GM12878 (cell line): Measurements from ENCODE around the gene UXS1. TPM values are rescaled to one million over a fixed set of nuclear protein-coding genes. Genes with fewer than 3 reads are reported as not detected.

Experiments
- ATAC-seq: fragments of 200-7000 bp; cut with Tn5 transposase; 3 replicates; pipeline ENCODE4 v1.9.1; 2020; ENCODE audit warnings: mild to moderate bottlenecking, moderate library complexity
- BruUV-seq: library from RNA; stranded (reverse); fragments of 400-500 nt; replicated peaks from 2 replicates; lab custom pipeline; 2021; lab: Mats Ljungman, UMichigan
- CTCF ChIA-PET: fragments of 300-600 bp; sonication (Branson Sonifier 250); formaldehyde crosslinking; extraction: SDS; loops from one replicate; lab custom pipeline; 2021; ENCODE audit warnings: inconsistent platforms; lab: Yijun Ruan, JAX
- POLR2A ChIA-PET: fragments of 350-600 bp; formaldehyde crosslinking; extraction: SDS; loops from one replicate; lab custom pipeline; 2021; ENCODE audit warnings: inconsistent platforms; lab: Charles Lee
- RAD21 ChIA-PET: fragments of 300-600 bp; sonication (Branson Sonifier 250); formaldehyde crosslinking; loops from one replicate; lab custom pipeline; 2023; ENCODE audit warnings: antibody characterized with exemption; ENCODE audit not compliant: unreplicated experiment; lab: Charles Lee
- SMC1A ChIA-PET: fragments of 300-600 bp; sonication (Branson Sonifier 250); formaldehyde crosslinking; loops from one replicate; lab custom pipeline; 2023; ENCODE audit not compliant: unreplicated experiment, uncharacterized antibody; lab: Charles Lee
- DNase-seq: peaks from one replicate; pipeline ENCODE4 v3.0.0-alpha.2; 2011; ENCODE audit warnings: low read depth, low spot score
- FAIRE-seq: peaks from 3 replicates; lab custom pipeline; 2011; peaks lifted over from hg19 to GRCh38; lab: Jason Lieb, UNC
- H2AFZ ChIP-seq: 2 replicates; pipeline ENCODE4 v1.6.0; 2011; ENCODE audit warnings: low read depth, low read length, control low read depth; ENCODE audit not compliant: control insufficient read depth
- H3K27ac ChIP-seq: 2 replicates; pipeline ENCODE4 v1.5.1; 2011; ENCODE audit warnings: control low read depth; ENCODE audit not compliant: control insufficient read depth, insufficient read depth
- H3K27me3 ChIP-seq, 2 experiments: replicated peaks in 1 of 2; 2 replicates each; pipeline versions ENCODE4 v1.6.0 to v1.6.1; 2011; ENCODE audit warnings: low read length in 1 of 2; ENCODE audit not compliant: control insufficient read depth in 2 of 2, insufficient read depth in 2 of 2
- H3K36me3 ChIP-seq, 2 experiments: 2 replicates each; pipeline ENCODE4 v1.5.1; 2011; ENCODE audit warnings: low read length in 1 of 2; ENCODE audit not compliant: control insufficient read depth in 2 of 2, insufficient read depth in 2 of 2
- H3K4me1 ChIP-seq: 2 replicates; pipeline ENCODE4 v1.6.1; 2011; ENCODE audit warnings: mild to moderate bottlenecking, low read length, moderate library complexity, mixed read lengths; ENCODE audit not compliant: control insufficient read depth, insufficient read depth
- H3K4me2 ChIP-seq: 2 replicates; pipeline ENCODE4 v1.6.0; 2011; ENCODE audit warnings: control low read depth; ENCODE audit not compliant: control insufficient read depth, insufficient read depth
- H3K4me3 ChIP-seq: fragments of 200-600 bp; sonication (generic); 2 replicates; pipeline ENCODE4 v1.5.1; 2016
- H3K79me2 ChIP-seq: 2 replicates; pipeline ENCODE4 v1.6.0; 2011; ENCODE audit warnings: low read length; ENCODE audit not compliant: control insufficient read depth, insufficient read depth
- H3K9ac ChIP-seq: 2 replicates; pipeline ENCODE4 v1.8.0; 2011; ENCODE audit warnings: low read length, control low read depth, mixed read lengths; ENCODE audit not compliant: control insufficient read depth, insufficient read depth
- H3K9me3 ChIP-seq: replicated peaks from 3 replicates; pipeline ENCODE4 v1.5.1; 2011; ENCODE audit warnings: mild to moderate bottlenecking, low read length; ENCODE audit not compliant: control insufficient read depth, insufficient read depth
- H4K20me1 ChIP-seq: 2 replicates; pipeline ENCODE4 v1.6.0; 2011; ENCODE audit not compliant: control insufficient read depth, insufficient read depth
- ATF7 ChIP-seq: fragments of 450-650 bp; IDR thresholded peaks from 2 replicates; pipeline ENCODE4 v1.6.1; 2016; ENCODE audit warnings: low read depth, mild to moderate bottlenecking
- CBX5 ChIP-seq: sonication (generic); IDR thresholded peaks from 2 replicates; pipeline ENCODE4 v1.6.1; 2016; ENCODE audit warnings: low read depth, moderate library complexity, mild to moderate bottlenecking, inconsistent platforms
- CREM ChIP-seq: IDR thresholded peaks from 2 replicates; pipeline ENCODE4 v1.6.1; 2014; ENCODE audit warnings: antibody characterized with exemption, low read depth
- IKZF1 ChIP-seq: fragments of 450-650 bp; conservative IDR thresholded peaks from 2 replicates; pipeline ENCODE4 v1.6.1; 2017; ENCODE audit warnings: antibody characterized with exemption, mild to moderate bottlenecking
- SPI1 ChIP-seq: IDR thresholded peaks from 2 replicates; pipeline ENCODE4 v1.6.1; 2011; ENCODE audit warnings: low read depth, mild to moderate bottlenecking, low read length, moderate library complexity, borderline replicate concordance; ENCODE audit not compliant: insufficient read depth
- YBX1 ChIP-seq: fragments of 450-650 bp; IDR thresholded peaks from 2 replicates; pipeline ENCODE4 v1.6.1; 2016; ENCODE audit warnings: antibody characterized with exemption
- WGBS: methylation state at CpG from one replicate; pipeline ENCODE4 v1.1.6; 2016; ENCODE audit warnings: low lambda C conversion rate; ENCODE audit not compliant: insufficient replicate concordance, insufficient coverage; ENCODE audit errors: missing lambda C conversion rate; 5-methylcytosine and 5-hydroxymethylcytosine counted together
- in situ Hi-C: fragments of 300-500 bp; cut with MboI; formaldehyde crosslinking; loops from 9 replicates; pipeline ENCODE4 v1.14.3; 2018; ENCODE audit warnings: mixed read lengths
- intact Hi-C: fragments of 100-400 bp; cut with micrococcal nuclease; formaldehyde crosslinking; loops from one replicate; pipeline ENCODE4 v1.14.2; 2022; ENCODE audit not compliant: unreplicated experiment
- polyA plus RNA-seq, 11 experiments: library from polyadenylated mRNA; depleted of rRNA in 4 of 11; unstranded in 6 of 11; stranded (reverse) in 5 of 11; fragments of >200 nt; fragmentation: Nextera tagmentation in 4 of 11; fragmentation: Illumina TruSeq in 1 of 11; extraction: Ambion mirVana in 4 of 11; extraction: Trizol in 1 of 11; gene quantifications; 1 replicate in 1 of 11; 2 replicates in 10 of 11; pipeline versions ENCODE4 v1.2.1 to v1.2.3, GENCODE V29; 2011 to 2016; ENCODE audit warnings: inconsistent platforms in 2 of 11, missing spikeins in 2 of 11, low read depth in 1 of 11
- total RNA-seq, 4 experiments: library from RNA; depleted of rRNA in 3 of 4; stranded (reverse); fragments of >200 nt in 3 of 4; fragmentation: Illumina TruSeq in 1 of 4; extraction: Trizol in 1 of 4; gene quantifications; 2 replicates each; pipeline versions ENCODE4 v1.2.1 to v1.2.3, GENCODE V29; 2013 to 2021
- TF ChIP-seq, protein P1 (sequence below): fragments of 450-650 bp; formaldehyde crosslinking; IDR thresholded peaks from 2 replicates; pipeline ENCODE4 v1.4.0; 2022; ENCODE audit warnings: mild to moderate bottlenecking, moderate library complexity

UXS1 gene
- total and polyA plus RNA-seq, 10 of the 15 experiments (the other 5 are each of a cell fraction or from before 2014, with no cell fraction given): 6.0 to 25.4 (median 24.0) TPM

DNA sequence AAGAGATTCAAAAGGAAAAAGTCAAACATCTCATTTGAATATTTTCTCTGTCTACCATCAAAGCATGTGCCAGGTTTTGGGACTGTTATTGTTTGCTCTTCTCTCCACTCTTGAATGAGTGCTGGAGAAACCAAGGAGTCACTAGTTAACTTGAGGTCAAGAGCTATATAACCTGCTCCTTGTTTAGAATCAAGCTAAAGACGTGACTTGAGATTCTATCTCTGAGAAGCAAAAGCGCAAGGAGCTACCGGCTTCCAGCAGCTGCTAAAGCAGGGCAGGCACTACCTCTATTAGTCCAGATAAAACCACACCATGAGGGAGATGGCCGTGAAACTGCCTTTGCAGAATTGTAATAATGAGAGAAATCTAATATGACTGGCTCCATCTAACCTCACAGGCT, 36.0 kb downstream of the UXS1 start:
- ATAC-seq (no peak), DNase-seq (no peak)
- 86% methylated on average over 4 of the region's 4 CpGs for WGBS
- CTCF ChIA-PET: no interaction called here
- Histone ChIP-seq H3K27ac (no peak overlapping the region), H3K9me3 (peaks cover 6% of the 10 kb centered on the region; the same call in 2 of the 3 replicates), H3K4me3 (no peak overlapping the region), H3K79me2 (no peaks in the 10 kb centered on the region), H4K20me1 (no peaks in the 10 kb centered on the region), H2AFZ (no peak overlapping the region)
- POLR2A ChIA-PET: no interaction called here
- in situ Hi-C loops: no loop called here
- TF ChIP-seq CBX5 (no peak), YBX1 (no peak), ATF7 (no peak), CREM (no peak), IKZF1 (no peak), SPI1 (no peak)
- TF ChIP-seq, protein P1, sequence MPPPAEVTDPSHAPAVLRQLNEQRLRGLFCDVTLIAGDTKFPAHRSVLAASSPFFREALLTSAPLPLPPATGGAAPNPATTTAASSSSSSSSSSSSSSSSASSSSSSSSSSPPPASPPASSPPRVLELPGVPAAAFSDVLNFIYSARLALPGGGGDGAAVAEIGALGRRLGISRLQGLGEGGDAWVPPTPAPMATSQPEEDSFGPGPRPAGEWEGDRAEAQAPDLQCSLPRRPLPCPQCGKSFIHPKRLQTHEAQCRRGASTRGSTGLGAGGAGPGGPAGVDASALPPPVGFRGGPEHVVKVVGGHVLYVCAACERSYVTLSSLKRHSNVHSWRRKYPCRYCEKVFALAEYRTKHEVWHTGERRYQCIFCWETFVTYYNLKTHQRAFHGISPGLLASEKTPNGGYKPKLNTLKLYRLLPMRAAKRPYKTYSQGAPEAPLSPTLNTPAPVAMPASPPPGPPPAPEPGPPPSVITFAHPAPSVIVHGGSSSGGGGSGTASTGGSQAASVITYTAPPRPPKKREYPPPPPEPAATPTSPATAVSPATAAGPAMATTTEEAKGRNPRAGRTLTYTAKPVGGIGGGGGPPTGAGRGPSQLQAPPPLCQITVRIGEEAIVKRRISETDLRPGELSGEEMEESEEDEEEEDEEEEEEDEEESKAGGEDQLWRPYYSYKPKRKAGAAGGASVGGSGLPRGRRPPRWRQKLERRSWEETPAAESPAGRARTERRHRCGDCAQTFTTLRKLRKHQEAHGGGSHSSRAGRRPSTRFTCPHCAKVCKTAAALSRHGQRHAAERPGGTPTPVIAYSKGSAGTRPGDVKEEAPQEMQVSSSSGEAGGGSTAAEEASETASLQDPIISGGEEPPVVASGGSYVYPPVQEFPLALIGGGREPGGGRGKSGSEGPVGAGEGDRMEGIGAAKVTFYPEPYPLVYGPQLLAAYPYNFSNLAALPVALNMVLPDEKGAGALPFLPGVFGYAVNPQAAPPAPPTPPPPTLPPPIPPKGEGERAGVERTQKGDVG (CRISPR knock-in tag): no peak
- TF ChIP-seq, all 136 proteins: peak for 0
- SMC1A ChIA-PET: interaction anchor here (0.7 to 2.3 kb wide), 4 partner anchors 10 to 497 kb away, joined by 3 to 8 read pairs (median 4); no protein-coding TSS in a partner anchor
- no peak for FAIRE-seq
- RAD21 ChIA-PET: no interaction called here
- no peaks in the 10 kb centered on the region for H3K27me3 ChIP-seq
- H3K4me1 ChIP-seq: peaks cover 13% of the 10 kb centered on the region
- no TSS peak for BruUV-seq
- intact Hi-C loops: no loop called here
- H3K36me3 ChIP-seq: peaks cover 11% of the 10 kb centered on the region in 2 experiments
- no peak overlapping the region for H3K9ac ChIP-seq
- no peak overlapping the region for H3K4me2 ChIP-seq
